Left colon (tissue), 2 donors: ENCODE data around the gene MLN. TPM values are rescaled to one million over a fixed set of nuclear protein-coding genes. Genes with fewer than 3 reads are reported as not detected.

ENCODE experiments used
- ATAC-seq: fragments of 200-7000 bp; cut with Tn5 transposase; one replicate; pipeline ENCODE4 v1.9.1; 2020; ENCODE audit warnings: mild to moderate bottlenecking, moderate library complexity
- DNase-seq, 2 donors: peaks; one replicate each; pipeline ENCODE4 v3.0.0-alpha.2; 2020
- intact Hi-C, 2 donors: fragments of 100-400 bp; cut with DNase I in 1 of 2; cut with micrococcal nuclease in 1 of 2; formaldehyde crosslinking; loops; one replicate each; pipeline versions ENCODE4 v1.11.2 to v1.14.0; 2022; cut with DNase I, micrococcal nuclease
- total RNA-seq, 2 donors: library from RNA; stranded (reverse); fragmentation: NEBNext Ultra II Directional; extraction: Animal tissue kit (Norgen Biotek cat#: 25700); gene quantifications; one replicate each; pipeline ENCODE4 v1.2.1, GENCODE V29; 2021
- donor health status: DM: no; HTN: no; CAD: no.
- donor health status: DM: yes; HTN: yes; CAD: no.

Gene MLN
- total RNA-seq, 2 donors from 2014 or later, result not detected

- intact Hi-C loops, result loop anchor here in 1 of 2 donors (10.0 kb wide), 1 partner anchor 181 kb away; the partner anchor contains the start of gene BAK1
- ATAC-seq, result no peak
- DNase-seq, result no peak
Measured at GRCh38 chr6:33765368-33765767, 38.4 kb downstream of the MLN start.

GRCh38 chr6:33764036-33764435, 39.8 kb downstream of the MLN start:
- DNase-seq (no peak), ATAC-seq (no peak)
- intact Hi-C loops, result loop anchor here in 1 of 2 donors (10.0 kb wide), 1 partner anchor 179 kb away; the partner anchor contains the start of gene BAK1

- no peak for ATAC-seq
- intact Hi-C loops, result loop anchor here in 1 of 2 donors (10.0 kb wide), 1 partner anchor 179 kb away; the partner anchor contains the start of gene BAK1
Measured at GRCh38 chr6:33763483-33763882, 40.3 kb downstream of the MLN start.

GRCh38 chr6:33762713-33763112, 41.1 kb downstream of the MLN start:
- no peak for ATAC-seq
- intact Hi-C loops, result loop anchor here in 1 of 2 donors (10.0 kb wide), 1 partner anchor 178 kb away; the partner anchor contains the start of gene BAK1
- DNase-seq, result no peak

More at GRCh38 chr6:33763483-33763882, 40.3 kb downstream of the MLN start:
- no peak for DNase-seq

GRCh38 chr6:33761922-33762629, 41.7 kb downstream of the MLN start:
- ATAC-seq (peak; percentile 93), DNase-seq (peak; percentile 75 to 79)
- intact Hi-C loops, result loop anchor here in 1 of 2 donors (10.0 kb wide), 1 partner anchor 177 kb away; the partner anchor contains the start of gene BAK1

- intact Hi-C loops, result loop anchor here in 1 of 2 donors (10.0 kb wide), 1 partner anchor 177 kb away; the partner anchor contains the start of gene BAK1
- no peak for ATAC-seq
- no peak for DNase-seq
Measured at GRCh38 chr6:33761581-33761921, 42.3 kb downstream of the MLN start.

GRCh38 chr6:33759887-33760629, 43.7 kb downstream of the MLN start:
- ATAC-seq (no peak), DNase-seq (no peak)
- intact Hi-C loops, result loop anchor here in 1 of 2 donors (10.0 kb wide), 1 partner anchor 175 kb away; the partner anchor contains the start of gene BAK1

- DNase-seq (no peak), ATAC-seq (no peak)
- intact Hi-C loops, result no loop called here
Measured at GRCh38 chr6:33758815-33759216, 45.0 kb downstream of the MLN start.

- ATAC-seq (no peak), DNase-seq (no peak)
- intact Hi-C loops, result no loop called here
Measured at GRCh38 chr6:33757906-33758305, 45.9 kb downstream of the MLN start.

GRCh38 chr6:33757113-33757512, 46.7 kb downstream of the MLN start:
- ATAC-seq (no peak), DNase-seq (no peak)
- intact Hi-C loops, result no loop called here

- intact Hi-C loops, result no loop called here
- DNase-seq (no peak), ATAC-seq (peak; percentile 36)
Measured at GRCh38 chr6:33756211-33756954, 47.4 kb downstream of the MLN start.

- DNase-seq, result no peak
- no peak for ATAC-seq
Measured at GRCh38 chr6:33755070-33755869, 48.5 kb downstream of the MLN start.

GRCh38 chr6:33754222-33754621, 49.6 kb downstream of the MLN start:
- no peak for ATAC-seq
- no peak for DNase-seq
- intact Hi-C loops, result no loop called here

More at GRCh38 chr6:33755070-33755869, 48.5 kb downstream of the MLN start:
- intact Hi-C loops, result no loop called here

- intact Hi-C loops, result no loop called here
- DNase-seq (no peak), ATAC-seq (peak; percentile 1)
Measured at GRCh38 chr6:33752646-33753015, 51.2 kb downstream of the MLN start.

- peak; percentile 96 for ATAC-seq
- intact Hi-C loops, result no loop called here
- DNase-seq, result peak; percentile 81
Measured at GRCh38 chr6:33751771-33752645, 51.8 kb downstream of the MLN start.

- DNase-seq, result no peak
- intact Hi-C loops, result no loop called here
- ATAC-seq, result no peak
Measured at GRCh38 chr6:33750244-33750991, 53.4 kb downstream of the MLN start.

GRCh38 chr6:33749401-33749800, 54.4 kb downstream of the MLN start:
- ATAC-seq (no peak), DNase-seq (no peak)
- intact Hi-C loops, result no loop called here
